ENCODE results near the gene FLNB.
"Not testable (repeated sequence)": the region's sequence is repeated elsewhere in the genome, so short reads cannot be mapped to it uniquely, and the experiment has no call there.

GRCh38 chr3:57989198-57989597 lies 19.0 kb upstream of the FLNB start:
- not testable (repeated sequence) for TF ChIP-seq RFX5 (IDR thresholded peaks at IDR 0.05; ENCODE audit: low read length); CTCF (IDR thresholded peaks at IDR 0.05); POLR2AphosphoS5 (IDR thresholded peaks at IDR 0.05; ENCODE audit: low read depth, low read length); EZH2phosphoT487 (IDR thresholded peaks at IDR 0.05; ENCODE audit: borderline replicate concordance, low read depth); REST (IDR thresholded peaks at IDR 0.05; ENCODE audit: low read depth, low read length)

All from SK-N-SH (cell line).